HepG2 (cell line): ENCODE measurements around the gene MAP3K4.

Experiments used
- ARNTL ChIP-seq: sonication (generic); formaldehyde crosslinking; IDR thresholded peaks from 2 replicates; pipeline ENCODE4 v1.4.0; 2020; ENCODE audit warnings: mild to moderate bottlenecking, missing genetic modification reagents
- BCL6 ChIP-seq: IDR thresholded peaks from 2 replicates; pipeline ENCODE4 v1.6.1; 2016; ENCODE audit warnings: missing genetic modification reagents, missing compliant biosample characterization
- CREM ChIP-seq, 2 experiments: sonication (generic) in 1 of 2; formaldehyde crosslinking in 1 of 2; IDR thresholded peaks; 2 replicates each; pipeline versions ENCODE4 v1.4.0 to v1.6.1; 2016 to 2020; ENCODE audit warnings: antibody characterized with exemption in 1 of 2, mild to moderate bottlenecking in 1 of 2, missing genetic modification reagents in 1 of 2
- CTCF ChIP-seq: sonication (generic); formaldehyde crosslinking; IDR thresholded peaks from 2 replicates; pipeline ENCODE4 v1.5.0; 2020; ENCODE audit warnings: mild to moderate bottlenecking, missing genetic modification reagents, moderate library complexity
- FOXP1 ChIP-seq, 2 experiments: fragments of 450-650 bp in 1 of 2; IDR thresholded peaks; 2 replicates each; pipeline ENCODE4 v1.6.1; 2017 to 2018; ENCODE audit warnings: antibody characterized with exemption in 1 of 2
- HBP1 ChIP-seq: IDR thresholded peaks from 2 replicates; pipeline ENCODE4 v1.6.1; 2016; ENCODE audit warnings: low read depth, control low read depth
- POLR2AphosphoS5 ChIP-seq: IDR thresholded peaks from 2 replicates; pipeline ENCODE4 v1.6.1; 2012; ENCODE audit warnings: low read depth, low read length
- TFDP2 ChIP-seq: sonication (generic); formaldehyde crosslinking; IDR thresholded peaks from 2 replicates; pipeline ENCODE4 v1.4.0; 2020; ENCODE audit warnings: missing genetic modification reagents
- TOPORS ChIP-seq: sonication (generic); formaldehyde crosslinking; IDR thresholded peaks from 2 replicates; pipeline ENCODE4 v1.8.0; 2023; ENCODE audit warnings: mild to moderate bottlenecking, missing genetic modification reagents
- ZNF616 ChIP-seq: sonication (generic); formaldehyde crosslinking; IDR thresholded peaks from 2 replicates; pipeline ENCODE4 v1.5.0; 2020; ENCODE audit warnings: low read depth, mild to moderate bottlenecking, missing genetic modification reagents
- ZNF629 ChIP-seq: sonication (generic); formaldehyde crosslinking; conservative IDR thresholded peaks from 2 replicates; pipeline ENCODE4 v1.5.0; 2020; ENCODE audit warnings: missing genetic modification reagents
- ZNF776 ChIP-seq: sonication (generic); formaldehyde crosslinking; IDR thresholded peaks from 2 replicates; pipeline ENCODE4 v1.4.0; 2020; ENCODE audit warnings: mild to moderate bottlenecking, missing genetic modification reagents

- TF ChIP-seq CTCF (CRISPR knock-in tag) (no peak), TFDP2 (CRISPR knock-in tag) (no peak), BCL6 (CRISPR knock-in tag) (no peak), FOXP1 (IDR thresholded peaks at IDR 0.05) (no peak), FOXP1 (CRISPR knock-in tag; IDR thresholded peaks at IDR 0.05) (no peak), POLR2AphosphoS5 (no peak), ARNTL (CRISPR knock-in tag) (no peak), CREM (IDR thresholded peaks at IDR 0.05) (no peak), CREM (CRISPR knock-in tag; IDR thresholded peaks at IDR 0.05) (no peak), HBP1 (no peak), ZNF616 (no peak), ZNF629 (CRISPR knock-in tag) (no peak), ZNF776 (CRISPR knock-in tag) (no peak), TOPORS (CRISPR knock-in tag) (no peak)
Observed at GRCh38 chr6:161139304-161139765, 147.8 kb downstream of the MAP3K4 start.
